NB4 (cell line): ENCODE data around the gene RHO.

Source experiments
- DNase-seq: peaks from one replicate; pipeline ENCODE4 v3.0.0; 2010; ENCODE audit warnings: low read depth
- H3K4me3 ChIP-seq: one replicate; pipeline ENCODE4 v1.5.1; 2011; ENCODE audit warnings: mild to moderate bottlenecking, low read depth, low read length, moderate library complexity
- MYC ChIP-seq: IDR thresholded peaks from 2 replicates; pipeline ENCODE4 v1.6.1; 2011; ENCODE audit warnings: low read depth, low read length
- POLR2A ChIP-seq: IDR thresholded peaks from 2 replicates; pipeline ENCODE4 v1.6.1; 2011; ENCODE audit warnings: mild to moderate bottlenecking; ENCODE audit not compliant: insufficient read length; ENCODE audit errors: extremely low read depth
- TF ChIP-seq, protein P1 (sequence below): IDR thresholded peaks from 2 replicates; pipeline ENCODE4 v1.6.1; 2011; ENCODE audit warnings: low read depth, low read length
- TF ChIP-seq, protein P2 (sequence below): IDR thresholded peaks from one replicate; pipeline ENCODE4 v1.5.1; 2012; ENCODE audit warnings: low read depth, low read length

The RHO gene

DNA sequence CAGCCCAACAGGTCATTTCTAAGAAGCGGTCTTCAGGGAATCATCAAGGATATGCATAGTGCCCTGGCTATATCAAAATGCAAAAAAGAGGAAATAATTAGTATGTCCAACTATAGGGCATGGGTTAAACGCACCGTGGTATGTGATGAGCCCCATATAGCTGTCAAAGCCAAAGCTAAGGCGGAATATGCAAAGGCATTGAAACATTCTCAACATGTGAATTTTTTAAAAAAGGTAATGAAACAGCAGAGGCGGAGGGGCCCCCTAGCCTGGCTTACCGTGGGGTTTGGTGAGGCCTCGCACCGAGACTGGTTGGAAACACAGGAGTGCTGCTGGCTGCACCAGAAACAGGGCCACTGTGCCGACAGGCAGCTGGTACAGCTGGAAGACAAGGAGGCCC, 54.9 kb downstream of the RHO start:
- DNase-seq = no peak
- no peak overlapping the region for H3K4me3 ChIP-seq
- TF ChIP-seq MYC = no peak
- no peak for TF ChIP-seq POLR2A
- TF ChIP-seq, protein P1, sequence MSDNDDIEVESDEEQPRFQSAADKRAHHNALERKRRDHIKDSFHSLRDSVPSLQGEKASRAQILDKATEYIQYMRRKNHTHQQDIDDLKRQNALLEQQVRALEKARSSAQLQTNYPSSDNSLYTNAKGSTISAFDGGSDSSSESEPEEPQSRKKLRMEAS = no peak
- TF ChIP-seq, protein P2, sequence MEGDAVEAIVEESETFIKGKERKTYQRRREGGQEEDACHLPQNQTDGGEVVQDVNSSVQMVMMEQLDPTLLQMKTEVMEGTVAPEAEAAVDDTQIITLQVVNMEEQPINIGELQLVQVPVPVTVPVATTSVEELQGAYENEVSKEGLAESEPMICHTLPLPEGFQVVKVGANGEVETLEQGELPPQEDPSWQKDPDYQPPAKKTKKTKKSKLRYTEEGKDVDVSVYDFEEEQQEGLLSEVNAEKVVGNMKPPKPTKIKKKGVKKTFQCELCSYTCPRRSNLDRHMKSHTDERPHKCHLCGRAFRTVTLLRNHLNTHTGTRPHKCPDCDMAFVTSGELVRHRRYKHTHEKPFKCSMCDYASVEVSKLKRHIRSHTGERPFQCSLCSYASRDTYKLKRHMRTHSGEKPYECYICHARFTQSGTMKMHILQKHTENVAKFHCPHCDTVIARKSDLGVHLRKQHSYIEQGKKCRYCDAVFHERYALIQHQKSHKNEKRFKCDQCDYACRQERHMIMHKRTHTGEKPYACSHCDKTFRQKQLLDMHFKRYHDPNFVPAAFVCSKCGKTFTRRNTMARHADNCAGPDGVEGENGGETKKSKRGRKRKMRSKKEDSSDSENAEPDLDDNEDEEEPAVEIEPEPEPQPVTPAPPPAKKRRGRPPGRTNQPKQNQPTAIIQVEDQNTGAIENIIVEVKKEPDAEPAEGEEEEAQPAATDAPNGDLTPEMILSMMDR = no peak

DNA sequence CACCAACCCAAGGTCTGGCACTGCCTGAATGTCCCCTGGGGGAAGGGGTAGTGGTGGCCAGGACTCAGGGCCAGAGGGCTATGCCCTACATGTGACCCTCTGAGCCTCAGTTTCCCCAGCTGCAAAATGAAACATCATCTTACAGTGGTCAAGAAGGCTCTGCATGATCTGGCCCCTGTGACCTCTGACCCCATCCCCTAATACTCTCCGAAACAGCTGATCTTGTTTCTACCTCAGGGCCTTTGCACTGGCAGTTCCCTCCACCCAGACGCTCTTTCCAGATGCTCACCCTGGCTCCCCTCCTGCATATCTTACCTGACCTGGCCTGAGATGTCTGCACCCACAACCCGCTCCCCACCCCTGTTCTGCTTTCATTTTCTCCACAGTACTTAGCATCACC, 56.2 kb downstream of the RHO start:
- H3K4me3 ChIP-seq = no peak overlapping the region
- TF ChIP-seq POLR2A = no peak
- TF ChIP-seq, protein P1 = no peak
- no peak for TF ChIP-seq MYC
- TF ChIP-seq, protein P2 = no peak
- no peak for DNase-seq
